PC-3 (cell line): Measurements from ENCODE around the gene NR1D2.

Experiments used
- CTCF ChIP-seq: fragments of 300-600 bp; sonication (generic); conservative IDR thresholded peaks from 2 replicates; pipeline ENCODE4 v1.5.1; 2017; ENCODE audit warnings: antibody characterized with exemption, low read depth, mild to moderate bottlenecking, low read length
- EZH2 ChIP-seq: fragments of 300-600 bp; sonication (generic); IDR thresholded peaks from one replicate; pipeline ENCODE4 v1.6.1; 2017; ENCODE audit warnings: antibody characterized with exemption, mild to moderate bottlenecking, low read length; ENCODE audit not compliant: unreplicated experiment

- no peak for TF ChIP-seq CTCF
- no peak for TF ChIP-seq EZH2
These were observed 4.3 kb upstream of the NR1D2 start for GRCh38 chr3:23940775-23941174.
